SK-N-SH treated with all-trans-retinoic acid at 6 μM for 48 hours (cell line): ENCODE data around the gene PLCD4.

Source experiments
- ATAC-seq: fragments of 200-7000 bp; cut with Tn5 transposase; 3 replicates; pipeline ENCODE4 v1.9.1; 2020; ENCODE audit warnings: mild to moderate bottlenecking, moderate library complexity
- ARNTL ChIP-seq: fragments of 450-650 bp; formaldehyde crosslinking; IDR thresholded peaks from 2 replicates; pipeline ENCODE4 v1.5.0; 2020; ENCODE audit warnings: low read depth, mild to moderate bottlenecking, moderate library complexity, borderline replicate concordance
- CREB5 ChIP-seq: fragments of 250-450 bp; sonication (Bioruptor Pico); IDR thresholded peaks from 2 replicates; pipeline ENCODE4 v1.5.1; 2020; ENCODE audit warnings: low read depth, mild to moderate bottlenecking, moderate library complexity
- CSRNP3 ChIP-seq: fragments of 250-450 bp; sonication (Bioruptor Pico); IDR thresholded peaks from 2 replicates; pipeline ENCODE4 v1.5.1; 2021; ENCODE audit warnings: mild to moderate bottlenecking, moderate library complexity
- OSR1 ChIP-seq: fragments of 250-450 bp; sonication (Bioruptor Pico); IDR thresholded peaks from 2 replicates; pipeline ENCODE4 v1.8.0; 2022; ENCODE audit warnings: moderate library complexity, mild to moderate bottlenecking, inconsistent platforms
- PATZ1 ChIP-seq: fragments of 250-450 bp; sonication (Bioruptor Pico); IDR thresholded peaks from 2 replicates; pipeline ENCODE4 v1.8.0; 2020; ENCODE audit warnings: mild to moderate bottlenecking, moderate library complexity, borderline replicate concordance
- POU6F1 ChIP-seq: fragments of 250-450 bp; sonication (Bioruptor Pico); IDR thresholded peaks from 2 replicates; pipeline ENCODE4 v1.8.0; 2021; ENCODE audit warnings: low read depth, mild to moderate bottlenecking, moderate library complexity, borderline replicate concordance
- PPARA ChIP-seq: fragments of 250-450 bp; sonication (Bioruptor Pico); IDR thresholded peaks from 2 replicates; pipeline ENCODE4 v1.5.0; 2020; ENCODE audit warnings: mild to moderate bottlenecking, borderline replicate concordance
- RARB ChIP-seq: fragments of 250-450 bp; sonication (Bioruptor Pico); IDR thresholded peaks from 2 replicates; pipeline ENCODE4 v1.8.0; 2021; ENCODE audit warnings: mild to moderate bottlenecking, moderate library complexity
- SNAI2 ChIP-seq: fragments of 250-450 bp; sonication (Bioruptor Pico); IDR thresholded peaks from 2 replicates; pipeline ENCODE4 v1.5.0; 2020; ENCODE audit warnings: mild to moderate bottlenecking, moderate library complexity
- TCF4 ChIP-seq: fragments of 250-450 bp; sonication (Bioruptor Pico); IDR thresholded peaks from 2 replicates; pipeline ENCODE4 v1.8.0; 2021; ENCODE audit warnings: mild to moderate bottlenecking, moderate library complexity, borderline replicate concordance
- TSHZ2 ChIP-seq: fragments of 250-450 bp; sonication (Bioruptor Pico); IDR thresholded peaks from 2 replicates; pipeline ENCODE4 v1.5.0; 2020; ENCODE audit warnings: mild to moderate bottlenecking, moderate library complexity
- ZC3H10 ChIP-seq: fragments of 250-450 bp; sonication (Bioruptor Pico); IDR thresholded peaks from 2 replicates; pipeline ENCODE4 v1.5.1; 2021; ENCODE audit warnings: mild to moderate bottlenecking, moderate library complexity
- ZFP30 ChIP-seq: fragments of 450-650 bp; formaldehyde crosslinking; IDR thresholded peaks from 2 replicates; pipeline ENCODE4 v1.5.0; 2022; ENCODE audit warnings: mild to moderate bottlenecking, moderate library complexity
- ZNF565 ChIP-seq: fragments of 450-650 bp; formaldehyde crosslinking; conservative IDR thresholded peaks from 2 replicates; pipeline ENCODE4 v1.5.0; 2020; ENCODE audit warnings: low read depth, mild to moderate bottlenecking, moderate library complexity
- ZNF70 ChIP-seq: fragments of 450-650 bp; formaldehyde crosslinking; IDR thresholded peaks from 2 replicates; pipeline ENCODE4 v1.5.0; 2020; ENCODE audit warnings: mild to moderate bottlenecking, moderate library complexity
- ZNF8 ChIP-seq: fragments of 450-650 bp; formaldehyde crosslinking; IDR thresholded peaks from 2 replicates; pipeline ENCODE4 v1.5.0; 2020; ENCODE audit warnings: mild to moderate bottlenecking, moderate library complexity

The PLCD4 gene

GRCh38 chr2:218664653-218665052 lies 57.0 kb downstream of the PLCD4 start:
- no peak for ATAC-seq
- TF ChIP-seq ZC3H10 (no peak), PPARA (no peak), RARB (no peak), ZNF565 (no peak), CREB5 (CRISPR knock-in tag) (no peak), SNAI2 (CRISPR knock-in tag) (no peak), ARNTL (CRISPR knock-in tag) (no peak), TCF4 (CRISPR knock-in tag) (no peak), OSR1 (CRISPR knock-in tag) (no peak), POU6F1 (CRISPR knock-in tag) (no peak), CSRNP3 (CRISPR knock-in tag) (no peak), ZNF70 (no peak), PATZ1 (CRISPR knock-in tag) (no peak), TSHZ2 (CRISPR knock-in tag) (no peak)

GRCh38 chr2:218671097-218671653 lies 63.5 kb downstream of the PLCD4 start:
- TF ChIP-seq ZFP30 (CRISPR knock-in tag), result 0 out of 2 replicates have a peak, but pooled peaks have one; percentile 3
- TF ChIP-seq ZNF8 (CRISPR knock-in tag), result no peak
- ATAC-seq, result peak; percentile 35

GRCh38 chr2:218671654-218672566 lies 64.2 kb downstream of the PLCD4 start, which contains the start of the genes RNF25 and STK36:
Gene RNF25 (minus strand): TSS chr2:218672002. CDS start chr2:218671970, 32 bp downstream.
Gene STK36 (plus strand): TSS chr2:218672086. CDS start chr2:218672830, 744 bp downstream.
- peak; percentile 98 for ATAC-seq
- TF ChIP-seq ZC3H10 (no peak), PATZ1 (CRISPR knock-in tag) (no peak), ZFP30 (CRISPR knock-in tag) (0 out of 2 replicates have a peak, but pooled peaks have one; percentile 0), ZNF8 (CRISPR knock-in tag) (no peak)
